IPS-15b (cell line): Measurements from ENCODE around the gene MRPS18B.

Experiments used
- H3K27me3 ChIP-seq: one replicate; pipeline ENCODE4 v1.6.1; 2013; ENCODE audit warnings: low read length; ENCODE audit not compliant: control insufficient read depth, insufficient read depth
- H3K36me3 ChIP-seq: one replicate; pipeline ENCODE4 v1.6.1; 2013; ENCODE audit warnings: low read length; ENCODE audit not compliant: control insufficient read depth, insufficient read depth
- H3K4me1 ChIP-seq: one replicate; pipeline ENCODE4 v1.6.1; 2013; ENCODE audit warnings: mild to moderate bottlenecking, low read length; ENCODE audit not compliant: control insufficient read depth, insufficient read depth
- H3K4me3 ChIP-seq: one replicate; pipeline ENCODE4 v1.5.1; 2013; ENCODE audit warnings: low read depth, low read length
- H3K9ac ChIP-seq: one replicate; pipeline ENCODE4 v1.6.1; 2013; ENCODE audit warnings: low read depth, mild to moderate bottlenecking, low read length
- H3K9me3 ChIP-seq: one replicate; pipeline ENCODE4 v1.6.1; 2013; ENCODE audit warnings: mild to moderate bottlenecking, low read length; ENCODE audit not compliant: control insufficient read depth, insufficient read depth

MRPS18B gene

DNA sequence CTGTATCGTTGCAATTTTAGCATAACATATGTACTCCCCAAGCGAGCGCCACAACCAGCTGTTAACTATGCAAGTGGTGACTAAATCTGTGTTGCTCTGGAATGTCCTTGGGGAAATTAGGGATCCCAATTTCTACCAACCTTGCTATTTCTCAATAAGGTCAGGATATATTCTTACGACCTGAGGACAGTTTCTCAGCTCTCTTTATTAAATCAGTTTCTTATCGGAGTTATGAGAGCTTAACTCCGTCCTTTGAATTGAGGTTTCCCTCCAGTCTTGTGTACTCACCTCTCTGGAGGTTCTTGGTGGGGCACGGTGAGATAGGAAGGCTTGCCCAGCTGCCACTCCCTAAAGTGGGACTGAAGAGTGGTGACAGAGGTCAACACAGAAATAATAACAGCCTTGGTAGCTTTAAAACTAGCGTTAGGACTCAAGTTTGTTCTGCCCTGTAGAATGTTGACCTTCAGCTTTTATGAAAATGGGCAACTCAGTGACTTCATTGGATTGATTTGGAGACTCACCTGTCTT, 694 bp downstream of the MRPS18B start:
- Histone ChIP-seq H3K36me3 (peaks cover 21% of the 10 kb centered on the region), H3K4me3 (peak overlapping the region; percentile 90), H3K9me3 (no peaks in the 10 kb centered on the region), H3K27me3 (no peaks in the 10 kb centered on the region), H3K4me1 (peaks cover 6% of the 10 kb centered on the region), H3K9ac (peak overlapping the region; percentile 97)

DNA sequence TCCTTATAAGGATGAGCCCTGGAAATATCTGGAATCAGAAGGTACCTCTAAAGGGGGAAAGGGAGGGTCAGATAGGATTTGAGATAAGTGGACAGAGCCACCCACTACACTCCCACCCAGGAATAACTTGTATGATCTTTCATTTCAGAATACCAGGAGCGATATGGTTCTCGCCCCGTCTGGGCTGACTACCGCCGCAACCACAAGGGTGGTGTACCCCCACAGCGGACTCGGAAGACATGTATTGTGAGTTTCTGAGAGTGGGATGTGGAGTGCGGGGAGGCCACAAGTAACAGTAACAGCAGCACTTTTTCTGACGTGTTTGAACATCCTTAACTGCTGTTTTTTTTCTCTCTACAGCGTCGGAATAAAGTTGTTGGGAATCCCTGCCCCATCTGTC, 1.9 kb downstream of the MRPS18B start:
- H3K4me1 ChIP-seq: peaks cover 1% of the 10 kb centered on the region
- H3K9me3 ChIP-seq: no peaks in the 10 kb centered on the region
- peaks cover 30% of the 10 kb centered on the region for H3K36me3 ChIP-seq
- no peak overlapping the region for H3K9ac ChIP-seq
- no peak overlapping the region for H3K4me3 ChIP-seq
- H3K27me3 ChIP-seq: no peaks in the 10 kb centered on the region

DNA sequence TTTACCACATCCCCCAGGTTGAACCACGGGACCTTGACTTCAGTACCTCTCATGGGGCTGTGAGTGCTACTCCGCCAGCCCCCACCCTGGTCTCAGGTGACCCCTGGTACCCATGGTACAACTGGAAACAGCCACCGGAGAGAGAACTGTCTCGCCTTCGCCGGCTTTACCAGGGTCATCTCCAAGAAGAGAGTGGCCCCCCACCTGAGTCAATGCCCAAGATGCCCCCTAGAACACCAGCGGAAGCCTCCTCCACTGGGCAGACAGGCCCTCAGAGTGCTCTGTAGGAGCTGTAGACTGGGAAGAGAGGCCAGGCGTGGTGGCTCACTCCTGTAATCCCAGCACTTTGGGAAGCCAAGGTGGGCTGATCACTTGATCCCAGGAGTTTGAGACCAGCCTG, 7.9 kb downstream of the MRPS18B start:
- Histone ChIP-seq H3K9me3 (no peaks in the 10 kb centered on the region), H3K36me3 (peaks cover 35% of the 10 kb centered on the region), H3K9ac (no peak overlapping the region), H3K4me3 (no peak overlapping the region), H3K27me3 (no peaks in the 10 kb centered on the region), H3K4me1 (peaks cover 5% of the 10 kb centered on the region)

DNA sequence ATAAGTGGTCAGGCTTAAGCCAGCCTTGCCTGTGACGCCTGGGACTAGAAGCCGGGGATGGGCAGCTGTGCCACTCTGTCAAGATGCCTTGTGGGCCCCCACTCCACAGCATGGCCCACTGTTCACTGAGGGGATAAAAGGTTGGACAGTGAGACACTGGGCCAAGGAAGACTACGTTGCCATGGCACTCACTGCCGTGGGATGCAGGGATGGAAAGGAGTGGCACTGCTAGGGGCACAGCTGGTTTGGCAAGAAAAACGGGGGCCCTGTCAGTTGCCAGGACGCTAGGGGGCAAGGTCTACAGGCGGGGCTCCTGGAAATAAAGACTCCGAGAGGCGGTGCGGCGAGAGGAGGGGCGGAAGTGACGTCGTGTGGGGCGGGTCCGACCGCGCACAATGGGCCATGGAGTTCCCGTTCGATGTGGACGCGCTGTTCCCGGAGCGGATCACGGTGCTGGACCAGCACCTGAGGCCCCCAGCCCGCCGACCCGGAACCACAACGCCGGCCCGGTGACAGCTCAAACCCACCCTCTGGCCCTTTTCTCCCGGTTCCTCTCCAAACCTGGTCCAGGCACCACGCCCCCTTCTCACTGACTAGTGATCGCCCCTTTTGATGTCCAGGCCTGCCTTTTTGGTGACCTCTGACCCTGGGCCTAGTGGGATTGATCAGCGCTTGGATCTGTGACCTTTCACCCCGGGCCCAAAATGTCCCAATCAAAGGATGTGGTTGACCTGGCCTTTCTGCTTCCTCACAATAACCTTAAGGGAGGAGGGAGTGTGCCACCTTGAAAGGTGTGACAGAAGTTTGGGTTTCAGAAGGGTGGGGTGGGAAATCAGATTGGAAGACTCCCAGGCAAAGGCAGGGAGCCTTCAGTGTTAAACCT, 9.1 kb downstream of the MRPS18B start, which contains the start of gene ATAT1:
Gene ATAT1 (plus strand): TSS at position 391 of the 883 bp plus-strand sequence.
- H3K9ac ChIP-seq: peak within 1 kb of the TSS; percentile 48
- no peaks in the 10 kb centered on the region for H3K9me3 ChIP-seq
- peaks cover 5% of the 10 kb centered on the region for H3K4me1 ChIP-seq
- H3K27me3 ChIP-seq: no peaks in the 10 kb centered on the region
- H3K4me3 ChIP-seq: peak within 1 kb of the TSS; percentile 89
- H3K36me3 ChIP-seq: peaks cover 31% of the 10 kb centered on the region

DNA sequence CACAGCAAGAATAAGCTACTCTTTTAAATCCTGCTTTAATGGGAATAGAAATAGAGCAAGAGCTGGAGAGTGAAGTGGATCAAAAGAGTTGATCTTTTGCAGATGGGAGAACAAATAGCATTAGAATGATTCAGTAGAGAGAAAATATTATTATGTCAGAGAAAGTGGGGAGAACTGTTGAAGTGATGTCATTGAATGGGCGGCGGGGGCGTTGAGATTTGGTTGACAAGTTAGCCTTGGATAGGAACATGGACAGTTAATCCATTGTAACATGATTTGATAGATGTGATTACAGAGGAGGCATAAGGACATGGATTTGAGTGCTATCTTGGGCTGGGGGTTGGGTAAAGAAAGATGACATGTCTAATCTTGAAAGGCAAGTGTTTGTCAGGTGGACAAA, 18.2 kb downstream of the MRPS18B start:
- Histone ChIP-seq H3K36me3 (peaks cover 10% of the 10 kb centered on the region), H3K27me3 (no peaks in the 10 kb centered on the region), H3K4me3 (no peak overlapping the region), H3K9ac (no peak overlapping the region), H3K4me1 (no peaks in the 10 kb centered on the region), H3K9me3 (no peaks in the 10 kb centered on the region)

DNA sequence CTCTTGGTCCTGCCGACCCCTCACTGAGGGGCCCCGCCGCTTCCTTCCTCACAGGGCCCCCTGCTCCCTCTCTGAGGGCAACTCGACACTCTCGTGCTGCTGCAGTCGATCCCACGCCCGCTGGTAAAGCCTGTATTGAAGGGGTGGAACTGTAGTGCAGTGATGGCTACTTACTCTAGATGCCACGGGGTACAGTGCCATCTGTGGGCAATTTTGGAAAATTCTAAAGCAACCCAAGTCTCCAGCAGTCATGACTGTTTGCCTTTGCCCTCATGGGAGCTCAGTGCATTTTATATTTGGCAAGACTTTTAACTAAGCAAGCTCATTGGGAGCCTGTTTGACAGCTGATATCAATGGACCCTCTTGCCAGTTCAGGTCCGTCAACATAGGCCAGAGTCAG, 22.8 kb downstream of the MRPS18B start:
- Histone ChIP-seq H3K36me3 (peaks cover 15% of the 10 kb centered on the region), H3K27me3 (no peaks in the 10 kb centered on the region), H3K9me3 (no peaks in the 10 kb centered on the region), H3K9ac (no peak overlapping the region), H3K4me3 (no peak overlapping the region), H3K4me1 (no peaks in the 10 kb centered on the region)

DNA sequence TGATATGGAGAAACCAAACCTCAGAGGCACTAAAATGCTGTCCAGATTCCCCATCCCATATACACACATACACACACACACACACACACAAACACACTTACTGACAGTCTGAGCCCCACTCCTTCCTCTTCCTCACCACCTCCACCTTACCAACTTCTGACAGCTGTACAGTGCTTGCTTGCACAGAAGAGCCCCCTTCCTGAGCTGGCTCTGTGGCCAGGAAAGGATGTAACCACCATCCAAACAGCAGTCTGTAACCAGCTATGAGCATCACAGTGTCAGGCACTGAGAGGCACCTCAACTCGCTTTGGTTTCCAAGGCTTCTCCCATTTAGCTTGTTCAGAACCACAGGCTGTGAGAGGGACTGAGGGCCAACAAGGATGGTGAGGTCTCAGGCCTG, 23.4 kb downstream of the MRPS18B start:
- no peaks in the 10 kb centered on the region for H3K9me3 ChIP-seq
- peaks cover 15% of the 10 kb centered on the region for H3K36me3 ChIP-seq

DNA sequence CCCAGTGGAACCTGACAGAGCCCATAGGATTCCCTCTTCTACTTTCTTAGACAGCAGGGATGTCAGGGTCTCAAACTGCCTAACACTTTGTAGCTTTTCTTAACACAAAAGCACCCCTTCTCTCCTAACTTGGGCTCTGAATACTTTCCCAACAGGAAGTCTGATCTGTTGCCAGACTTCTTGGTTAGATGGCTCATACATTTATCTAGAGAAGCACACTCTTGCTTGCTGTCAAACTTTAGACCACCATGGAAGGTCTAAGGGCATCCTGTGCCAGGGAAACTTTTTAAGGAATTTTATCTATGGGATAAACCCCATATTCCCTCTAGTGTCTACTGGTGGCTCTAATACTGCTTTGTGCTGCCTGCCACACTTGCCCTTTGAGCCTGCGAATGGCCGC, 26.0 kb downstream of the MRPS18B start:
- Histone ChIP-seq H3K36me3 (peaks cover 15% of the 10 kb centered on the region), H3K4me3 (no peak overlapping the region), H3K9me3 (no peaks in the 10 kb centered on the region), H3K4me1 (peaks cover 6% of the 10 kb centered on the region), H3K9ac (no peak overlapping the region), H3K27me3 (no peaks in the 10 kb centered on the region)

More for the DNA sequence above, 23.4 kb downstream of the MRPS18B start:
- H3K9ac ChIP-seq: no peak overlapping the region
- H3K27me3 ChIP-seq: no peaks in the 10 kb centered on the region
- H3K4me3 ChIP-seq: no peak overlapping the region
- peaks cover under 1% of the 10 kb centered on the region for H3K4me1 ChIP-seq

DNA sequence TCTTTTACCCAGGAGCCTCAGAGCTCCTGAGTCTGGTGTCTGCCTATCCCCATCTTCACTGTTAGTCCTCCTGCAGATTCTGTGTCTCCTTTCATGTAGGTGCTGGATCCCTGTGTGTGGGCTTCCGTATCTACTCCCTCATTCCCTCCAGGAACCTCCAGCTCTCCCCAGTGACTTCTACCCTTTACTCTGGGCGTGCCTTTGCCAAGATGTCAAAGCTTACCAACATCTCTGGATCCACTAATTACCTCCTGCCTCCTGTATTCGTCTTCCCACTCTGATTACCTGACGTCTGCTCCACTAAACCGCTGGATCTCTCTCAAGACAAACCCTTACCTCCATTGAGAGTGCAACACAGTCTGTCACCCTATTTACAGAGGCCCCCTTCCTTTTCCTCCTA, 27.1 kb downstream of the MRPS18B start:
- peaks cover 6% of the 10 kb centered on the region for H3K4me1 ChIP-seq
- no peak overlapping the region for H3K4me3 ChIP-seq
- no peaks in the 10 kb centered on the region for H3K27me3 ChIP-seq
- no peak overlapping the region for H3K9ac ChIP-seq
- no peaks in the 10 kb centered on the region for H3K9me3 ChIP-seq
- peaks cover 15% of the 10 kb centered on the region for H3K36me3 ChIP-seq

DNA sequence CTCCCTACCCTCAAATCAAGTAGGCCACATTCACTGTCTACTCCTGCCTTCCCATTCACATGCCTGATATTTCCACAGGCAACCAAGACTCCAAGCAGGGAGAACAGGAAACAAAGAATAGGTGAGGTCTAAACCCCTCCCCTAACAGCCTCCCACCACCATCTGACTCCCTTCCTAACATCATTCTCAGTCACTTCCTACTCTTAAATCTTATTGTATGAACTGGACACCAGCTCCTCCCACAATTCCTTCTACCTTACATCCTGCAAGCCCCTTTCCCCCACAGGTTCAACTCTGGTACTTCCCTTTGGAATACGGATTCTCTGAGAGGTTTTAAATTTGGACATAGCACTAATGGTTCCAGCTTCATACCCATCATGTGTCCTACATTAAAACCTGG, 28.3 kb downstream of the MRPS18B start:
- H3K9me3 ChIP-seq: no peaks in the 10 kb centered on the region
- peak overlapping the region; percentile 90 for H3K4me3 ChIP-seq
- H3K27me3 ChIP-seq: no peaks in the 10 kb centered on the region
- no peak overlapping the region for H3K9ac ChIP-seq
- peaks cover 6% of the 10 kb centered on the region for H3K4me1 ChIP-seq
- peaks cover 10% of the 10 kb centered on the region for H3K36me3 ChIP-seq

DNA sequence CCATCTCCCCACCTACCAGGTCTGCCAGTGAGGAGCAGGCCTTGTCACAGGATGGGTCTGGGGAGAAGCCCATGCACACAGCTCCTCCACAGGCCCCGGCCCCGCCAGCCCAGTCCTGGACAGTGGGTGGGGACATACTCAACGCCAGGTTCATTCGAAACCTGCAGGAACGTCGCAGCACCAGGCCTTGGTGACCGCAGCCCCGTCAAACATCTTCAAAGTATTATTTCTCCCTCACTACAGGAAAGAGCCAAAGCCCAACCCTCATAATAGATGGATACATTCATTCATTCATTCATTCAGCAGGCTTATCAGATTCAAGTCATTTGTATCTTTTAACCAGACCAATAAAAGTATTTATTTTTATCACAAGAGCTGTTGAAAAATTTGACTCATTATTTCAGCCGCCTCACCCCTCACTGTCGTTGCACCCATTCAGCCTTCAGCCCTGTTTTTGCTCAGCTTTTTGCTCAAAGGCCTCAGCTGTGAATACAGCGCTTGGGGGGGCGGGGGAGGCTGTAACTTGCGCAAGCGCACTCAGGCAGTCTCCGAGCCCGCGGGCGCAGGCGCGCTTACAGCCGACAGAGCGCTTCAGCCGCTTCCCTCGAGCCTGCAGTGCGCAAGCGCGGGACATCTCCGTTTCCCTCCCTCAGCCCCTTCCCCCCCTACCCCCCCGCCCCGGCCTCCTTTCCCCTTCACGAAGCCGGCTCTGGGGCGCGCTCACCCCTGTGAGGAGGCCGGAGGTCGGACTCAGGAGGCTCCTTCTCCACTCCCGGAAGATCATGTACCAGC, 29.0 kb downstream of the MRPS18B start, which contains the start of gene C6orf136:
Gene C6orf136 (plus strand): TSS at position 684 of the 792 bp plus-strand sequence. CDS start 99 bp downstream, at position 783.
- Histone ChIP-seq H3K9me3 (no peaks in the 10 kb centered on the region), H3K4me1 (peaks cover 6% of the 10 kb centered on the region), H3K36me3 (peaks cover 7% of the 10 kb centered on the region), H3K4me3 (peak within 1 kb of the TSS; percentile 90), H3K9ac (peak within 1 kb of the TSS; percentile 81), H3K27me3 (no peaks in the 10 kb centered on the region)
